GM18507 (cell line): ENCODE data around the gene RALBP1.

Source experiments
- DNase-seq: peaks from one replicate; pipeline ENCODE4 v3.0.0; 2011; ENCODE audit warnings: low read depth; ENCODE audit not compliant: insufficient read length; ENCODE audit errors: extremely low spot score
- FAIRE-seq: peaks from 2 replicates; lab custom pipeline; 2011; peaks lifted over from hg19 to GRCh38; lab: Jason Lieb, UNC

The RALBP1 gene

DNA sequence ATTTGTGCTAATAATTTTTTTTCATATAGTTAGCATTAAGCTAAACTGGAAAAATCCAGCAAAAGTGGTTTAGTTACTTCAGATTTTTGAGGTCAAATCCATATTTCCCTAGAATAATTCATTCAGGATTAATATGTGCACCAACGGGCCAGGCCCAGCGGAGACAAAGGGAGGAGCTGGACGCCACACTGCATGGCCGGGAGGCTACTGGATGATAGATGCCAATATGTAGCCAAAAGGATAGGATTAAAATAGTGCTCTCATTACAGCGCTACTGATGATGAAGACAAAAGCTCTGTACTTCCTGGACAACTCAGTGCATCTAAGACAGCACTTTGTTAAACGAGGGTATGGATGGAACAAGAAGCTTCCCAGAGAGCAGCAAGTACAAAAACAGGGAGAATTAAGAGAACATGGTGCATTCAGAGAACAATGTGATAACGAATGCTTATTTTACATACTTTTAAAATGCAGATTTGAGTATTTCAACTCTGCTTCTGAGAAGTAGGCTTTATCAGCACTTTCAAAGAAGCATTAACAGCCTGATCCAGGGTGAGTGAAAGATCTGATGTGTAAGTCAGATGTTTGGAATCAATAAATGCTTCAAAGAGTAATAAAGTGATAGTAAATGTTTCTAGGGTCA is 99.3 kb downstream of the RALBP1 start:
- FAIRE-seq: no peak
- DNase-seq: no peak

GRCh38 chr18:9575558-9575957 is 100.2 kb downstream of the RALBP1 start:
- FAIRE-seq: peak; percentile 36
- DNase-seq: peak; percentile 14

DNA sequence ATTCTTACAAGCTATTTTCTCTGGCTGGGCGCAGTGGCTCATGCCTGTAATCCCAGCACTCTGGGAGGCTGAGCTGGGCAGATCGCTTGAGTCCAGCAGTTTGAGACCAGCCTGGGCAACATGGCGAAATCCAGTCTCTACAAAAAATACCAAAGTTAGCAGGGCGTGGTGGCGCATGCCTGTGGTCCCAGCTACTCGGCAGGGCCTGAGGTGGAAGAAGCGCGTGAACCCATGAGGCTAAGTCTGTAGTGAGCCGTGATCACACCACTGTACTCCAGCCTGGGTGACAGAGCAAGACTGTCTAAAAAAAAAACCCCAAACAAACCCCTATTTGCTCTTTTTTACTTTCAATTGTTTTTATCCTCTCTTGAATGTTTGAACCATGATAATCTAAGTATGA is 102.0 kb downstream of the RALBP1 start:
- FAIRE-seq: no peak
- DNase-seq: no peak

- no peak for DNase-seq
- no peak for FAIRE-seq
Measured at GRCh38 chr18:9578306-9578705, 103.0 kb downstream of the RALBP1 start.

DNA sequence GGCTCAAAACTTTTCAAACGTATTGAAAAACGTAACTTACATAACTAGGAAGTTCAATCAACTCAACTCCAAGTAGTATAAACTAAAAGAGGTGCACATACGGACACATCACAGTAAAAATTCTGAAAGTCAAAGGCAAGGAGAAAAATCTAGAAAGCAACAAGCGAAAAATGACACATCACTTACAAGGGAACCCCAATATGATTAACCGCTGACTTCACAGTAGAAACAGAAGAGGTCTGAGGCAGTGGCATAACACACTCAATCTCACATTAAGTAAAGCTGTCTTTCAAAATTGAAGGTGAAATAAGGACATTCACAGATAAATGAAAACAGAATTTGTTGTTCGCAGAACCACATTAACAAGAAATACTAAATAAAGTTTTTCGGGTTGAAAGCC is 106.4 kb downstream of the RALBP1 start:
- DNase-seq (no peak), FAIRE-seq (no peak)

DNA sequence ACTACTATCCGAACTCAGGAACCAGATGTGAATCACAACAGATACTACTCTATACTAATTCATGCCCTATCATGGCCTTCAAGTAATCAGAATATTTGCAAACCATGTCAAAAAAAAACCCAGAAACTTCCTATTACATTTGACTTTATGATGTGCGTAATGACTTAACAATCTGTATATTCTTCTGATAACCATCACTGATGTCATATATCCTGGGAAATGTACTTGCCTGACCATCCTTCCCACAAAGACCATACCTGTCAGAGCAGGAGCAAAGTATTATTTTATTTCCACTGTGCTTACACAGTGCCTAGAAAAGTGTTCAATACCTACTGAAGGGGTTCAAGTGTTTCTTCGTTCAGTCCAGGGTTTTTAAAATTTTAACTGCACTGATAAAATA is 111.5 kb downstream of the RALBP1 start:
- FAIRE-seq (no peak), DNase-seq (no peak)
